Naive thymus-derived CD4-positive, alpha-beta T cell (primary cell): ENCODE measurements around the gene MTF1. TPM values are rescaled to one million over a fixed set of nuclear protein-coding genes. Genes with fewer than 3 reads are reported as not detected.

Experiments
- ATAC-seq: fragments of 150-1000 bp; cut with Tn5 transposase; 2 replicates; pipeline ENCODE4 v1.10.0; 2021; ENCODE audit warnings: mild to moderate bottlenecking, moderate library complexity
- CTCF ChIA-PET: fragments of 350-600 bp; sonication (Branson Sonifier 250); formaldehyde crosslinking; loops from one replicate; lab custom pipeline; 2021; ENCODE audit warnings: antibody characterized with exemption; lab: Charles Lee
- POLR2A ChIA-PET: fragments of 350-600 bp; sonication (Branson Sonifier 250); formaldehyde crosslinking; loops from one replicate; lab custom pipeline; 2021; ENCODE audit warnings: antibody characterized with exemption, inconsistent platforms; lab: Charles Lee
- DNase-seq, 9 donors: peaks; one replicate each; pipeline versions ENCODE4 v3.0.0 to v3.0.0-alpha.2; 2020 to 2022; ENCODE audit warnings: mixed read lengths in 1 of 9
- H3K27ac ChIP-seq: one replicate; pipeline ENCODE4 v1.7.0; 2013; ENCODE audit warnings: mild to moderate bottlenecking, low read depth, low read length, moderate library complexity
- H3K27me3 ChIP-seq, 2 donors: one replicate each; pipeline ENCODE4 v1.7.0; 2013; ENCODE audit warnings: low read length in 2 of 2, mild to moderate bottlenecking in 2 of 2, moderate library complexity in 2 of 2; ENCODE audit not compliant: control insufficient read depth in 2 of 2, insufficient read depth in 2 of 2
- H3K36me3 ChIP-seq, 3 experiments: 1 replicate in 2 of 3; 2 replicates in 1 of 3; pipeline ENCODE4 v1.7.0; 2013; ENCODE audit warnings: low read length in 3 of 3, mild to moderate bottlenecking in 3 of 3, moderate library complexity in 1 of 3; ENCODE audit not compliant: insufficient read depth in 3 of 3, control insufficient read depth in 2 of 3
- H3K4me1 ChIP-seq, 2 donors: one replicate each; pipeline ENCODE4 v1.7.0; 2013; ENCODE audit warnings: low read length in 2 of 2, mild to moderate bottlenecking in 2 of 2, moderate library complexity in 1 of 2; ENCODE audit not compliant: control insufficient read depth in 2 of 2, insufficient read depth in 2 of 2
- H3K4me3 ChIP-seq: 2 replicates; pipeline ENCODE4 v1.7.0; 2013; ENCODE audit warnings: mild to moderate bottlenecking, low read length
- H3K9me3 ChIP-seq, 3 experiments: 1 replicate in 2 of 3; 2 replicates in 1 of 3; pipeline ENCODE4 v1.7.0; 2013; ENCODE audit warnings: low read length in 3 of 3; ENCODE audit not compliant: control insufficient read depth in 2 of 3
- H3K27ac Mint-ChIP-seq, 9 donors: one replicate each; pipeline ENCODE4 v1.8.0; 2020 to 2022; ENCODE audit warnings: mixed read lengths in 9 of 9, mild to moderate bottlenecking in 8 of 9, moderate library complexity in 5 of 9, inconsistent platforms in 2 of 9
- H3K27me3 Mint-ChIP-seq, 5 donors: one replicate each; pipeline ENCODE4 v1.8.0; 2021 to 2022; ENCODE audit warnings: mixed read lengths in 5 of 5, mild to moderate bottlenecking in 1 of 5
- H3K36me3 Mint-ChIP-seq, 5 donors: one replicate each; pipeline ENCODE4 v1.8.0; 2020 to 2022; ENCODE audit warnings: mixed read lengths in 5 of 5, mild to moderate bottlenecking in 3 of 5, inconsistent platforms in 1 of 5
- H3K4me1 Mint-ChIP-seq, 7 donors: one replicate each; pipeline ENCODE4 v1.8.0; 2020 to 2022; ENCODE audit warnings: mixed read lengths in 7 of 7, mild to moderate bottlenecking in 3 of 7, inconsistent platforms in 1 of 7
- H3K4me3 Mint-ChIP-seq, 10 donors: one replicate each; pipeline ENCODE4 v1.8.0; 2020 to 2022; ENCODE audit warnings: mild to moderate bottlenecking in 10 of 10, mixed read lengths in 10 of 10, moderate library complexity in 6 of 10, inconsistent platforms in 2 of 10
- H3K9me3 Mint-ChIP-seq, 11 donors: one replicate each; pipeline ENCODE4 v1.8.0; 2020 to 2022; ENCODE audit warnings: mixed read lengths in 11 of 11, mild to moderate bottlenecking in 4 of 11, inconsistent platforms in 1 of 11, moderate library complexity in 1 of 11
- intact Hi-C, 2 donors: fragments of 100-400 bp; cut with micrococcal nuclease; formaldehyde crosslinking; loops; one replicate each; pipeline ENCODE4 v1.15.1; 2023
- polyA plus RNA-seq, 2 donors: library from polyadenylated mRNA; unstranded; fragments of 300-500 nt; fragmentation: Illumina TruSeq; gene quantifications; one replicate each; pipeline ENCODE4 v1.2.3, GENCODE V29; 2021
- total RNA-seq, 6 experiments: library from RNA in 5 of 6; stranded (reverse) in 5 of 6; gene quantifications; 1 replicate in 5 of 6; 2 replicates in 1 of 6; pipeline ENCODE4 v1.2.3 and lab custom pipeline; 2021 to 2026

The MTF1 gene
- total and polyA plus RNA-seq, 7 experiments from 2014 or later: 22.9 to 45.2 (median 27.1) TPM

DNA sequence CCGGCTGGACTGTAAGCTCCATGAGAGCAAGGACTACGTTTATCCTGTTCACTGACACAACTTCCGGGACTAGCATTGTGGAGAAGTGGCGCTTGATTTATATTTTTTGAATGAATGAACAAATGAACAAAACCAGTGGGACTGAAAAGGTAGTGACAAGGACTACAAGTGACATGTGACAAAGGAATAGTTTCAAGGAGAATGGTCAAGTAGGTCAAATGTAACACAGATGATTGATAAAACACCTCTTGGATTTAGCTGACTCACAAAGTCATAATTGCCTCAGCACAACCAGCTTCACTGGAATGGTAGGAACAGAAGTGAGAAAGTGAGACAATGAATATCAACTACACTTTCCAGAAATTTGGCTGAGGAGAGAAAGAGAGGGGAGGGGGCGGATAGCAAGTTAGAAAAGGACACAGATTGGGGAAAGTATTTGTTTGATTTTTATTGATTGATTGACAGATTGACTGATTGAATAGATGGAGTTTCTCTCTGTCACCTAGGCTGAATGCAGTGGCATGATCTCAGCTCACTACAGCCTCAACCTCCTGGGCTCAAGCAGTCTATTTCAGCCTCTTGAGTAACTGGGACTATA, 14.2 kb downstream of the MTF1 start:
- POLR2A ChIA-PET: no interaction called here
- Mint-ChIP-seq H3K9me3 (no peaks in the 10 kb centered on the region), H3K27ac (peak overlapping the region in 5 of 9 donors; percentile 6 to 39 (median 17)), H3K4me1 (peaks cover 31 to 60% (median 46%) of the 10 kb centered on the region in 7 donors), H3K36me3 (peaks cover 0 to 14% (median 9%) of the 10 kb centered on the region in 5 donors), H3K4me3 (peak overlapping the region in 2 of 10 donors; percentile 10 to 32), H3K27me3 (no peaks in the 10 kb centered on the region)
- DNase-seq (no peak), ATAC-seq (no peak)
- no peak overlapping the region for H3K27ac ChIP-seq
- no peaks in the 10 kb centered on the region for H3K9me3 ChIP-seq
- CTCF ChIA-PET: no interaction called here
- peaks cover 0 to 19% (median 0%) of the 10 kb centered on the region in 3 experiments for H3K36me3 ChIP-seq
- H3K4me1 ChIP-seq: peaks cover 4 to 17% of the 10 kb centered on the region in 2 donors
- no peaks in the 10 kb centered on the region for H3K27me3 ChIP-seq
- no peak overlapping the region for H3K4me3 ChIP-seq
- intact Hi-C loops: no loop called here

GRCh38 chr1:37844536-37844935, 14.9 kb downstream of the MTF1 start:
- no peak overlapping the region for H3K4me3 ChIP-seq
- no peaks in the 10 kb centered on the region for H3K27me3 ChIP-seq
- intact Hi-C loops: no loop called here
- peaks cover 31 to 57% (median 43%) of the 10 kb centered on the region in 7 donors for H3K4me1 Mint-ChIP-seq
- ChIA-PET CTCF (no interaction called here), POLR2A (no interaction called here)
- H3K9me3 ChIP-seq: no peaks in the 10 kb centered on the region
- H3K4me3 Mint-ChIP-seq: no peak overlapping the region
- H3K27ac Mint-ChIP-seq: no peak overlapping the region
- H3K36me3 ChIP-seq: peaks cover 0 to 25% (median 4%) of the 10 kb centered on the region in 3 experiments
- DNase-seq (no peak), ATAC-seq (no peak)
- no peaks in the 10 kb centered on the region for H3K9me3 Mint-ChIP-seq
- peaks cover 4 to 17% of the 10 kb centered on the region in 2 donors for H3K4me1 ChIP-seq
- no peak overlapping the region for H3K27ac ChIP-seq
- H3K36me3 Mint-ChIP-seq: peaks cover 0 to 19% (median 8%) of the 10 kb centered on the region in 5 donors
- no peaks in the 10 kb centered on the region for H3K27me3 Mint-ChIP-seq

GRCh38 chr1:37841652-37842051, 17.7 kb downstream of the MTF1 start:
- CTCF ChIA-PET: no interaction called here
- Histone ChIP-seq H3K4me3 (no peak overlapping the region), H3K4me1 (peaks cover 4 to 5% of the 10 kb centered on the region in 2 donors), H3K36me3 (peaks cover 5 to 53% (median 11%) of the 10 kb centered on the region in 3 experiments), H3K27ac (no peak overlapping the region), H3K27me3 (no peaks in the 10 kb centered on the region), H3K9me3 (no peaks in the 10 kb centered on the region)
- peaks cover 13 to 32% (median 27%) of the 10 kb centered on the region in 7 donors for H3K4me1 Mint-ChIP-seq
- peaks cover 0 to 30% (median 8%) of the 10 kb centered on the region in 5 donors for H3K36me3 Mint-ChIP-seq
- no peak overlapping the region for H3K4me3 Mint-ChIP-seq
- H3K27ac Mint-ChIP-seq: peak overlapping the region in 1 of 9 donors; percentile 31
- DNase-seq: no peak
- POLR2A ChIA-PET: interaction anchor here (1.1 kb wide), 1 partner anchor 9 kb away, joined by 3 read pairs; no protein-coding TSS in a partner anchor
- no peaks in the 10 kb centered on the region for H3K27me3 Mint-ChIP-seq
- H3K9me3 Mint-ChIP-seq: no peaks in the 10 kb centered on the region
- ATAC-seq: no peak
- intact Hi-C loops: no loop called here

DNA sequence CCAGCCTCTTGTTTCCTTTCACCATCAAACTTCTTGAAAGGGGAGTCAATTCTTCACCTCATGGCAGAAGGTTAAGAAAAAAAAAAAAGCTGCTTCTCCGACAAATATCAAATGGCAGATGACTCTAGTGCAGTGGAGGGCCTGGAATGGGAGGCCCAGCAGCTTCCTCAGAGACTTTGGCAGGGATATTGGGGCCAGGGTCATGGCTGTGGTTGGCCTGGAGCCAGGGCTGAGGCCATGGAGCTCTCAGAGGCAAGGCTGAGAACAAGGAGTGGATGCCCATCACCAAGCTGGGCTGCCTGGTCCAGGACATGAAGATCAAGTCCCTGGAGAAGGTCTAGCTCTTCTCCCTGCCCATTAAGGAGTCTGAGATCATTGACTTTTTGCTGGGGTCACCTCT, 18.7 kb downstream of the MTF1 start:
- CTCF ChIA-PET: no interaction called here
- H3K4me3 Mint-ChIP-seq: no peak overlapping the region
- Histone ChIP-seq H3K36me3 (peaks cover 5 to 59% (median 11%) of the 10 kb centered on the region in 3 experiments), H3K9me3 (no peaks in the 10 kb centered on the region), H3K27me3 (no peaks in the 10 kb centered on the region), H3K27ac (no peak overlapping the region), H3K4me3 (no peak overlapping the region), H3K4me1 (no peaks in the 10 kb centered on the region)
- POLR2A ChIA-PET: interaction anchor here (1.1 kb wide), 1 partner anchor 9 kb away, joined by 3 read pairs; no protein-coding TSS in a partner anchor
- intact Hi-C loops: no loop called here
- no peaks in the 10 kb centered on the region for H3K9me3 Mint-ChIP-seq
- ATAC-seq (no peak), DNase-seq (no peak)
- no peak overlapping the region for H3K27ac Mint-ChIP-seq
- H3K4me1 Mint-ChIP-seq: peaks cover 6 to 23% (median 18%) of the 10 kb centered on the region in 7 donors
- H3K27me3 Mint-ChIP-seq: no peaks in the 10 kb centered on the region
- H3K36me3 Mint-ChIP-seq: peaks cover 0 to 30% (median 11%) of the 10 kb centered on the region in 5 donors

GRCh38 chr1:37839676-37840075, 19.7 kb downstream of the MTF1 start:
- Mint-ChIP-seq H3K4me3 (no peak overlapping the region), H3K36me3 (peaks cover 3 to 33% (median 10%) of the 10 kb centered on the region in 5 donors), H3K4me1 (peaks cover 6 to 15% (median 10%) of the 10 kb centered on the region in 7 donors), H3K9me3 (no peaks in the 10 kb centered on the region), H3K27me3 (no peaks in the 10 kb centered on the region), H3K27ac (no peak overlapping the region)
- CTCF ChIA-PET: no interaction called here
- Histone ChIP-seq H3K4me3 (no peak overlapping the region), H3K36me3 (peaks cover 5 to 65% (median 21%) of the 10 kb centered on the region in 3 experiments), H3K4me1 (no peaks in the 10 kb centered on the region), H3K9me3 (no peaks in the 10 kb centered on the region), H3K27me3 (no peaks in the 10 kb centered on the region), H3K27ac (no peak overlapping the region)
- ATAC-seq (no peak), DNase-seq (no peak)
- POLR2A ChIA-PET: no interaction called here
- intact Hi-C loops: no loop called here

DNA sequence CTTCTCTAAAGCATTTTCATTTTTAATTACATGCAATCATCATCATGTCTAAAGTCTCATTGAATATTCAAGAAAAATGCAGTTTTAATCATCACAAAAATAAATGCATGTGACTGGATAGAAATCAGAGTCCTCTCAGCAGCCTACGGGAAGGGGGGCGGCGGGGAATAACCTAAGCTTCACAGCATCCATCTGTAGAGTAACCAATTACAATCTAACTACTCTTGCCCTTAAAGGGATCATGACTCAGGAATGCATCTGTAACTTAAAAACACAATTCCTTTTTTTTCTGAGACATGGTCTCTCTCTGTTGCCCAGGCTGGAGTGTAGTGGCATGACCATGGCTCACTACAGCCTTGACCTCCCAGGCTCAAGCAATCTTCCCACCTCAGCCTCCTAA, 22.6 kb downstream of the MTF1 start:
- Mint-ChIP-seq H3K36me3 (peaks cover 15 to 46% (median 20%) of the 10 kb centered on the region in 5 donors), H3K27ac (no peak overlapping the region), H3K9me3 (no peaks in the 10 kb centered on the region), H3K4me1 (peaks cover 0 to 7% (median 0%) of the 10 kb centered on the region in 7 donors), H3K27me3 (no peaks in the 10 kb centered on the region), H3K4me3 (no peak overlapping the region)
- intact Hi-C loops: no loop called here
- Histone ChIP-seq H3K4me1 (no peaks in the 10 kb centered on the region), H3K27ac (no peak overlapping the region), H3K9me3 (no peaks in the 10 kb centered on the region), H3K4me3 (no peak overlapping the region), H3K27me3 (no peaks in the 10 kb centered on the region), H3K36me3 (peaks cover 17 to 89% (median 37%) of the 10 kb centered on the region in 3 experiments)
- CTCF ChIA-PET: no interaction called here
- no peak for DNase-seq
- POLR2A ChIA-PET: interaction anchor here (0.6 kb wide), 1 partner anchor 23 kb away, joined by 3 read pairs; no protein-coding TSS in a partner anchor
- no peak for ATAC-seq
